Hepatocyte (in vitro differentiated cells): Measurements from ENCODE around the gene ENG. TPM values are rescaled to one million over a fixed set of nuclear protein-coding genes. Genes with fewer than 3 reads are reported as not detected.

ENCODE experiments used
- DNase-seq: peaks from one replicate; pipeline ENCODE4 v3.0.0-alpha.2; 2016; ENCODE audit warnings: low spot score
- H2AFZ ChIP-seq: fragments of 200-600 bp; sonication (generic); 2 replicates; pipeline ENCODE4 v1.6.0; 2016; ENCODE audit warnings: antibody characterized with exemption, mild to moderate bottlenecking
- H3K27ac ChIP-seq: fragments of 200-600 bp; sonication (generic); 2 replicates; pipeline ENCODE4 v1.5.1; 2016; ENCODE audit warnings: mild to moderate bottlenecking
- H3K27me3 ChIP-seq: fragments of 200-600 bp; sonication (generic); 2 replicates; pipeline ENCODE4 v1.6.1; 2016
- H3K36me3 ChIP-seq: fragments of 200-600 bp; sonication (generic); replicated peaks from 2 replicates; pipeline ENCODE4 v1.5.1; 2016; ENCODE audit warnings: low read depth; ENCODE audit not compliant: insufficient read depth
- H3K4me1 ChIP-seq: fragments of 200-600 bp; sonication (generic); 2 replicates; pipeline ENCODE4 v1.5.1; 2016; ENCODE audit warnings: mild to moderate bottlenecking, moderate library complexity; ENCODE audit not compliant: insufficient read depth
- H3K4me2 ChIP-seq: fragments of 200-600 bp; sonication (generic); 2 replicates; pipeline ENCODE4 v1.6.0; 2016
- H3K4me3 ChIP-seq: fragments of 200-600 bp; sonication (generic); 2 replicates; pipeline ENCODE4 v1.5.1; 2016; ENCODE audit warnings: mild to moderate bottlenecking
- H3K79me2 ChIP-seq: fragments of 200-600 bp; sonication (generic); 2 replicates; pipeline ENCODE4 v1.6.0; 2017; ENCODE audit warnings: mild to moderate bottlenecking
- H3K9me2 ChIP-seq: fragments of 200-600 bp; sonication (generic); replicated peaks from 2 replicates; pipeline ENCODE4 v1.6.0; 2017; ENCODE audit warnings: mild to moderate bottlenecking; ENCODE audit not compliant: insufficient read depth
- H3K9me3 ChIP-seq: fragments of 200-600 bp; sonication (generic); 2 replicates; pipeline ENCODE4 v1.5.1; 2016; ENCODE audit warnings: low read depth, mild to moderate bottlenecking
- H4K20me1 ChIP-seq: fragments of 200-600 bp; sonication (generic); 2 replicates; pipeline ENCODE4 v1.6.0; 2016; ENCODE audit warnings: mild to moderate bottlenecking; ENCODE audit not compliant: insufficient read depth, poor library complexity, severe bottlenecking
- EZH2 ChIP-seq: fragments of 200-600 bp; sonication (generic); IDR thresholded peaks from 2 replicates; pipeline ENCODE4 v1.6.1; 2016; ENCODE audit warnings: antibody characterized with exemption, mild to moderate bottlenecking, borderline replicate concordance
- EZH2phosphoT487 ChIP-seq: fragments of 200-600 bp; sonication (generic); IDR thresholded peaks from one replicate; pipeline ENCODE4 v1.6.1; 2018; ENCODE audit warnings: antibody characterized with exemption, mild to moderate bottlenecking, low read depth, moderate library complexity; ENCODE audit not compliant: unreplicated experiment, severe bottlenecking
- WGBS: methylation state at CpG from one replicate; pipeline ENCODE4 v1.1.6; 2016; ENCODE audit warnings: low lambda C conversion rate; ENCODE audit errors: missing lambda C conversion rate; 5-methylcytosine and 5-hydroxymethylcytosine counted together
- polyA plus RNA-seq: library from polyadenylated mRNA; unstranded; fragments of >200 nt; fragmentation: Nextera tagmentation; extraction: Ambion mirVana; gene quantifications from 2 replicates; pipeline ENCODE4 v1.2.1, GENCODE V29; 2016
- total RNA-seq: library from RNA; depleted of rRNA; stranded (reverse); fragments of >200 nt; gene quantifications from 2 replicates; pipeline ENCODE4 v1.2.3, GENCODE V29; 2014
- TF ChIP-seq, protein P1 (sequence below): fragments of 200-600 bp; sonication (generic); IDR thresholded peaks from 2 replicates; pipeline ENCODE4 v1.5.1; 2016; ENCODE audit warnings: antibody characterized with exemption, mild to moderate bottlenecking; ENCODE audit not compliant: poor library complexity

ENG gene
- total and polyA plus RNA-seq, 2 experiments from 2014 or later = 6.8 to 21.2 TPM

- Histone ChIP-seq H3K9me2 (no peaks in the 10 kb centered on the region), H3K4me3 (no peak overlapping the region), H4K20me1 (no peaks in the 10 kb centered on the region), H3K27me3 (no peaks in the 10 kb centered on the region), H2AFZ (no peak overlapping the region), H3K36me3 (no peaks in the 10 kb centered on the region), H3K9me3 (no peaks in the 10 kb centered on the region), H3K4me2 (no peak overlapping the region), H3K4me1 (no peaks in the 10 kb centered on the region), H3K27ac (no peak overlapping the region), H3K79me2 (no peaks in the 10 kb centered on the region)
- no peak for DNase-seq
- TF ChIP-seq, protein P1, sequence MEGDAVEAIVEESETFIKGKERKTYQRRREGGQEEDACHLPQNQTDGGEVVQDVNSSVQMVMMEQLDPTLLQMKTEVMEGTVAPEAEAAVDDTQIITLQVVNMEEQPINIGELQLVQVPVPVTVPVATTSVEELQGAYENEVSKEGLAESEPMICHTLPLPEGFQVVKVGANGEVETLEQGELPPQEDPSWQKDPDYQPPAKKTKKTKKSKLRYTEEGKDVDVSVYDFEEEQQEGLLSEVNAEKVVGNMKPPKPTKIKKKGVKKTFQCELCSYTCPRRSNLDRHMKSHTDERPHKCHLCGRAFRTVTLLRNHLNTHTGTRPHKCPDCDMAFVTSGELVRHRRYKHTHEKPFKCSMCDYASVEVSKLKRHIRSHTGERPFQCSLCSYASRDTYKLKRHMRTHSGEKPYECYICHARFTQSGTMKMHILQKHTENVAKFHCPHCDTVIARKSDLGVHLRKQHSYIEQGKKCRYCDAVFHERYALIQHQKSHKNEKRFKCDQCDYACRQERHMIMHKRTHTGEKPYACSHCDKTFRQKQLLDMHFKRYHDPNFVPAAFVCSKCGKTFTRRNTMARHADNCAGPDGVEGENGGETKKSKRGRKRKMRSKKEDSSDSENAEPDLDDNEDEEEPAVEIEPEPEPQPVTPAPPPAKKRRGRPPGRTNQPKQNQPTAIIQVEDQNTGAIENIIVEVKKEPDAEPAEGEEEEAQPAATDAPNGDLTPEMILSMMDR = no peak
- TF ChIP-seq EZH2 (no peak), EZH2phosphoT487 (no peak)
- WGBS = 97% methylated on average over 2 of the region's 2 CpGs
These were observed 33.3 kb upstream of the ENG start for GRCh38 chr9:127887792-127888191.

GRCh38 chr9:127886401-127886972, 32.0 kb upstream of the ENG start:
- Histone ChIP-seq H3K79me2 (no peaks in the 10 kb centered on the region), H3K36me3 (no peaks in the 10 kb centered on the region), H3K27me3 (no peaks in the 10 kb centered on the region), H3K9me2 (no peaks in the 10 kb centered on the region), H2AFZ (no peak overlapping the region), H3K4me3 (no peak overlapping the region), H4K20me1 (no peaks in the 10 kb centered on the region), H3K4me1 (no peaks in the 10 kb centered on the region), H3K27ac (no peak overlapping the region), H3K9me3 (no peaks in the 10 kb centered on the region), H3K4me2 (no peak overlapping the region)
- TF ChIP-seq EZH2 = no peak
- 96% methylated on average over 18 of the region's 18 CpGs for WGBS
- DNase-seq = no peak

DNA sequence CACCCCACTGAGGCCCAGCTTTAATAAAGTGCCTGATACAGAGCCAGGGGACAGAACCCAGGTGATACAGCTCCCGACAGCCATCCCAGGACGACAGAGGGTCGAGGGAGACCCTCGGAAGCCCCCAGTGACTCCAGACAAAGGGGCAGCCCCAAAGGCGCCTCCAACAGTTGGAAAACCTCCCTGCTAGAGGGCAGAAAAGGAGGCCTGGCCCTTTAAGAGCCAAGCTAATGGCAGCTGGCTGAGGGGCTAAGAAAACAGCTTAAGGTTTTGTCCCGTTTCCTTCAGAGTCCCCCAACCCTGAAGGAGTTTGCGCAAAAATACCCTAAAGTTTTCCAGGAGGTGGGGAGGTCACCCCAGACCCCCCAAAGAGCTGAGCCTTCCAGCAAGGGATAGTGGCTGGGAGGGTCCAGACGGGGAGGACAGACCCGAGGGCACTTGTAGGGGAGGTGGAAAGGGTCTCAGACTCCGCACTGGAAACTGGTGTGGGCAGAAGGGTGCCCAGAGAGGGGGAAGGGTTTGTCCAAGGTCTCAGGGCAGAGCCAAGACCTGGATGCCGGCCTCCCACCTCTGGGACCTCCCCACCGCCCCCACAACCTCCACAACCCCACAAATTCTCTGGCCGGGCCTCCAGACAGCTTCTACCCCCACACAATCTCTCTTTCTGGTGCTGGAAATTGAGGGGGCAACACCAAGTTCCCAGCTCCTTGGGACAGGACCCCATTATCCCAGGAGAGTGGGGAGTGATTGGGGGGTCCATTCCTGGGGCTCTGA, 31.2 kb upstream of the ENG start:
- WGBS = 83% methylated on average over 11 of the region's 13 CpGs
- Histone ChIP-seq H3K9me3 (no peaks in the 10 kb centered on the region), H4K20me1 (no peaks in the 10 kb centered on the region), H3K36me3 (no peaks in the 10 kb centered on the region), H3K27me3 (no peaks in the 10 kb centered on the region), H2AFZ (no peak overlapping the region), H3K79me2 (no peaks in the 10 kb centered on the region), H3K27ac (no peak overlapping the region), H3K9me2 (no peaks in the 10 kb centered on the region), H3K4me2 (no peak overlapping the region), H3K4me3 (no peak overlapping the region), H3K4me1 (no peaks in the 10 kb centered on the region)
- TF ChIP-seq EZH2 = no peak
- TF ChIP-seq EZH2phosphoT487 = no peak
- TF ChIP-seq, protein P1 = no peak
- no peak for DNase-seq

GRCh38 chr9:127884976-127885490, 30.6 kb upstream of the ENG start:
- Histone ChIP-seq H3K27ac (no peak overlapping the region), H3K9me2 (no peaks in the 10 kb centered on the region), H3K4me3 (no peak overlapping the region), H3K79me2 (no peaks in the 10 kb centered on the region), H4K20me1 (no peaks in the 10 kb centered on the region), H3K36me3 (no peaks in the 10 kb centered on the region), H2AFZ (no peak overlapping the region), H3K9me3 (no peaks in the 10 kb centered on the region), H3K4me1 (no peaks in the 10 kb centered on the region), H3K27me3 (no peaks in the 10 kb centered on the region), H3K4me2 (no peak overlapping the region)
- TF ChIP-seq EZH2 = no peak
- TF ChIP-seq, protein P1 = no peak
- no peak for TF ChIP-seq EZH2phosphoT487
- WGBS = 94% methylated on average over 15 of the region's 15 CpGs
- no peak for DNase-seq
